Activated naive CD4-positive, alpha-beta T cell treated with anti-CD3 and anti-CD28 coated beads for 36 hours (primary cell): ENCODE results near the gene STK32C. TPM values are rescaled to one million over a fixed set of nuclear protein-coding genes. Genes with fewer than 3 reads are reported as not detected.

ENCODE experiments used
- CTCF ChIA-PET: fragments of 350-600 bp; sonication (Branson Sonifier 250); formaldehyde crosslinking; loops from one replicate; lab custom pipeline; 2021; ENCODE audit warnings: antibody characterized with exemption; lab: Charles Lee
- DNase-seq: peaks from one replicate; pipeline ENCODE4 v3.0.0-alpha.2; 2020
- H3K27ac Mint-ChIP-seq: one replicate; pipeline ENCODE4 v1.8.0; 2021; ENCODE audit warnings: mild to moderate bottlenecking, mixed read lengths
- H3K27me3 Mint-ChIP-seq: one replicate; pipeline ENCODE4 v1.8.0; 2021; ENCODE audit warnings: low read depth, mixed read lengths
- H3K36me3 Mint-ChIP-seq: one replicate; pipeline ENCODE4 v1.8.0; 2021; ENCODE audit warnings: low read depth, mixed read lengths
- H3K4me1 Mint-ChIP-seq: one replicate; pipeline ENCODE4 v1.8.0; 2021; ENCODE audit warnings: low read depth, mixed read lengths
- H3K4me3 Mint-ChIP-seq: one replicate; pipeline ENCODE4 v1.8.0; 2021; ENCODE audit warnings: mild to moderate bottlenecking, moderate library complexity, mixed read lengths
- H3K9me3 Mint-ChIP-seq: one replicate; pipeline ENCODE4 v1.8.0; 2021; ENCODE audit warnings: mixed read lengths
- intact Hi-C: fragments of 100-400 bp; cut with micrococcal nuclease; formaldehyde crosslinking; loops from one replicate; pipeline ENCODE4 v1.15.1; 2023
- total RNA-seq, 2 experiments: library from RNA; stranded (reverse); gene quantifications; one replicate each; pipeline ENCODE4 v1.2.3, GENCODE V29; 2021

STK32C gene
- total RNA-seq, 2 experiments from 2014 or later = 16.5 to 16.6 TPM

DNA sequence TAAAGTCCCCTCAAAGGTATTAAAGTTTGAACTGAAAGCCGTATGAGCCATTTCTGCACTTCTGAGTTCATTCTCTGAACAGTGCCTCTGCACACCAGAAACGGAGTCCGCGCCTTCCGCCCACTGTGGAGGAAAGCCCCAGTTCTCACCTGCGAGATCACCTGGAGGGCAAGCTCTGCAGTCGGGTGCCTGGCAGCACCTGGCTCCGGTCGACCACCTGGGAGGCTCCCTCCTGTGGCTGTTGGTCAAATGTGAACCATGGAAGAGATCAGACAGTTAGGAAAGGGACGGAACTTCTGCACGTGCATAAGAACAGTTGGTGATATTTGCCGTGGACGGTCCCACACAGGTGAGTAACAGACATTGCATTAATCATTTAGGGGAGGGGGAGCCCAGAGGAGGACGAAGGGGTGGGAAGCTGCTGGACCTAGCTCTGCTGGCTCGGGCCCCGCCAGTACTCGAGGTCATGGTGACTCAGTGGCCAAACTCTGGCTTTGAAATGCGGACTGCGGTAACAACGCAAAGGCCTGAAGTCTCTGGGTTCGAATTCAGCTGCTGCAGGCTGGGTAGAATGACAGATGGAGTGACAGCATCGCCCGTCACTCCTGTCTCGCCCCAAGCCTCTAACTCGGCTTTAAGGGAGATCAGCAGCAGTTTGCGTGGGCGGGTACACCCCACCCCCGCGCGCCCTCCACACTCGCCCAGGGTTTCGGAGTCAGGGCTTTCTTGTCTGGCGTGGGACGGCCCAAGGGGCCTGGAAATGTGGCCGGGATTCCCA, 122.7 kb downstream of the STK32C start:
- CTCF ChIA-PET = no interaction called here
- peaks cover 21% of the 10 kb centered on the region for H3K27me3 Mint-ChIP-seq
- peaks cover 13% of the 10 kb centered on the region for H3K4me1 Mint-ChIP-seq
- H3K4me3 Mint-ChIP-seq = no peak overlapping the region
- no peaks in the 10 kb centered on the region for H3K9me3 Mint-ChIP-seq
- no peak for DNase-seq
- intact Hi-C loops = no loop called here
- H3K36me3 Mint-ChIP-seq = no peaks in the 10 kb centered on the region
- H3K27ac Mint-ChIP-seq = no peak overlapping the region

DNA sequence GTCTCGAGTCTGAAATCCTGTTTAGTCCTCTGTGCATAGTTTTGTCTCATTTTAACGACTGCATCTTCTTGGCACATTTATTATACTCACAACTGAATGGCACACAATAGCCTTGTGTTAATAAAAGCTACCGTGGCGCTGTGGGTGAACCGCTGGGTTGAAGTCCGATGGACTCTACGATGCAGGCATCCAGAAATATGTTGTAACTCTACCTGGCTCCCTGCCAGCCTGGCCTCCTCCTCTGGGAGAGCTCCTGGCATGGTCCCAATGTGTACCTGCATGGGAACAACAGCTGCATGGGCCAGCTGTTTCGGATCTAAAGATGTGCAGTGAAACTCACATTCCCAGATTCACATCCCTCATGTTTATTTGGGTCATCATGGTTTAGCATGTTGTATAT, 124.7 kb downstream of the STK32C start:
- no peaks in the 10 kb centered on the region for H3K36me3 Mint-ChIP-seq
- no peaks in the 10 kb centered on the region for H3K9me3 Mint-ChIP-seq
- no peak overlapping the region for H3K27ac Mint-ChIP-seq
- CTCF ChIA-PET = no interaction called here
- DNase-seq = no peak
- H3K27me3 Mint-ChIP-seq = peaks cover 17% of the 10 kb centered on the region
- no peak overlapping the region for H3K4me3 Mint-ChIP-seq
- intact Hi-C loops = no loop called here
- H3K4me1 Mint-ChIP-seq = peaks cover 9% of the 10 kb centered on the region

DNA sequence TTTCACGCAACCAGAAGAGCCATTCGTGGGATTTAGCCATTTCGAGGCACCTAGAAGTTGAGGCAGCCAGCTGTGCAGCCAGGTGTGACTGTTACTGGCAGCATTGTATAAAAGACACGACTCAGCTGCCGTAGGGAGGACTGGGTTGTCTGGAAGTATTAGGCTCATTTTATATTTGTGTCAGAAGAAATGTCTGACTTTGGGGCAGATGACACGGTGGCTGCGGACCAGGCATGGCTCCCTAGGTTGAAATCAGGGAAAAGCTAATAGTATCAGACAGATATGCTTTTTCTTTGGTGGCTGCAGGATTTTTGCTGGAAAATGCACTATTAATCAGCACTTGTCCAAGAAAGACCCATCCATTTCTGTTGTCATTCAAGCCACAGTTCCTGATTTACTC, 125.2 kb downstream of the STK32C start:
- no peak overlapping the region for H3K27ac Mint-ChIP-seq
- peaks cover 17% of the 10 kb centered on the region for H3K27me3 Mint-ChIP-seq
- no peak for DNase-seq
- CTCF ChIA-PET = no interaction called here
- intact Hi-C loops = no loop called here
- no peaks in the 10 kb centered on the region for H3K36me3 Mint-ChIP-seq
- H3K4me3 Mint-ChIP-seq = no peak overlapping the region
- H3K9me3 Mint-ChIP-seq = no peaks in the 10 kb centered on the region
- peaks cover 6% of the 10 kb centered on the region for H3K4me1 Mint-ChIP-seq

DNA sequence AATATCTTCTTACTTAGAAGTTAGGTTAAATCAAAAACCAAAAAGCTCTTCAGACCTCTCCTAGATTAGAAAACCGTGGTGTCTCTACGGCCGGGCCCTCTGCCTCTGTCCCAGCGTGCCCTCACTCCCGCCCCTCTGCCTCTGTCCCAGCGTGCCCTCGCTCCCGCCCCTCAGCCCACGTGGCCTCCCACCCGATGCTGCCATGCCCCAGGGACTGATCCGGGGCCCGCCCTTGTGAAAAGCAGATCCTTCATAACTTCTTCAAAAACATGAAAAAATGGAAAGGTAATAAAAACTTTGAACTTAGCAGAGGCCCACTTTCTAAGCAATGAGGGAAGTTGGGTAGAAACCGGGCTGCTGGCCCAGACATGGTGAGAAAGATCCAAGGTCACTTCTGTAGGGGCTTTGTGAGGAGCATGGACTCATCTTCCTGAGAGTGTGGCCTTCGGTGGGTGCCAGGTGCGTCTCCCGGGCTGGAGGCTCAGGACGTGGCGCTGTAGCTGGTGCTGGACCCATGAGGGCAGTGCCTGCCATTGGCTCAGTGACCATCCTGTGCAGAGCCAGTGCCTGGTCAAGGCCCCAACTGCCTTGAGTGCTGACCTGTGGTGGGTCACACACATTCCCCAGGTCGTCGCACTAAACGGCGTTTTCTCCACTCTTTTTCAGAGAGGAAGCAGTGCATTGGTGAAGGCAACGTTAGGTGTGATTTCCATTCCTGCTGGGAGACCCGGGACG, 125.9 kb downstream of the STK32C start:
- CTCF ChIA-PET = no interaction called here
- peaks cover 6% of the 10 kb centered on the region for H3K4me1 Mint-ChIP-seq
- H3K27me3 Mint-ChIP-seq = peaks cover 24% of the 10 kb centered on the region
- intact Hi-C loops = no loop called here
- H3K9me3 Mint-ChIP-seq = no peaks in the 10 kb centered on the region
- no peak for DNase-seq
- no peak overlapping the region for H3K4me3 Mint-ChIP-seq
- H3K36me3 Mint-ChIP-seq = no peaks in the 10 kb centered on the region
- no peak overlapping the region for H3K27ac Mint-ChIP-seq

DNA sequence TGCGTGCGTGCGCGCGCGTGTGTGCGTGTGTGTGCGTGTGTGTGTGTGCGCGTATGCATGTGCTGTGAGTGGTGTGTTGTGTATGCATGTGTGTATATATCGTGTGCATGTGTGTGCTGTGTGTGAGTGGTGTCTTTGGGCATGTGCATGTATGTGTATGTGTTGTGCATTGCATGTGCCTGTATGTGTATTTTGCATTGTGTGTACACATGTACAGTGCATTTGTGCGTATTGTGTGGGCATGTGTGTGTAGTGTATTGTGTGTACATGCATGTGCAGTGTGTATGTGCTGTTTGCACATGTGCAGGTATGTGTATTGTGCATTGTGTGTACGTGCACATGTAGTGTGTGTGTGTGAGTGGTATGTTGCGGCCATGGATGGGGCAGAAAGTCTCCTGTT, 127.0 kb downstream of the STK32C start:
- H3K4me3 Mint-ChIP-seq = no peak overlapping the region

DNA sequence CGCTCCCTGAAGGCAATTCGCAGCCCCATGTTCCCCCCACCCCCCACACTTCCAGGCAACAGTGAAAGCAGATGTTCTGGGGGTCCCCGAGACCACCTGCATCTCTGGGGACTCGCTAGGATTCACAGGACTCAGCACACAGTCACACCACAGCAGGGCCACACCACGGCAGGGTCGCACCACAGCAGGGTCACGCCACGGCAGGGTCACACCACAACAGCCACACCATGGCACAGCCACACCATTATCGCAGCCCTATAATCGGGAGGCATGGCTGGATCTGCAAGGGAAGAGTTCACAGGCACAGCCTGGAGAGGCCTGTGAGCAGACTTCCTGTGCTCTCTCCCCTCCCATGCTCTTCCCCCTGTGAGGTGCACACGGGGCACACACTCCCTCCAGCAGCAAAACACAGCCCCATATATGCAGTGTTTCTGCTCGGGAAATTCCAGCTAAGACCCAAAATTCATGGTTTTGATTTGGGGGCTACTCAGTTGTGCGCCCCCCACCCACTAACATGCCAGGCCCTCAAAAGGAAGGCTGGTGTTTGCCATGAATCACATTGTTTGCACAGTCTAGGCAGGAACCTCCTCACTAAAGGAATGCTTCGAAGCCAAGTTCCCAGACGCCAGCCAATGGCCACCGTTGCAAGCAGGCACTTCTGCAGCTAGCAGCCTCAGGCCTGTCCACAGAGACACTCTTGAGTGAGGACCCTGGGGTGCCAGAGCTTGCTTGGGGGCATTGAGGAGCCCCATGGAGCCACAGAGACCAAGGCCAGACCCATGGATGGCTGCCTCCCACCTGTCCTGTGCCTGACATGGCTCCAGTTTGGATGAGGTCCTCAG, 128.0 kb downstream of the STK32C start:
- peaks cover 20% of the 10 kb centered on the region for H3K4me1 Mint-ChIP-seq

More for the DNA sequence above, 127.0 kb downstream of the STK32C start:
- Mint-ChIP-seq H3K36me3 (no peaks in the 10 kb centered on the region), H3K4me1 (peaks cover 13% of the 10 kb centered on the region), H3K27ac (no peak overlapping the region), H3K9me3 (no peaks in the 10 kb centered on the region), H3K27me3 (peaks cover 30% of the 10 kb centered on the region)
- no peak for DNase-seq
- intact Hi-C loops = no loop called here
- CTCF ChIA-PET = no interaction called here

DNA sequence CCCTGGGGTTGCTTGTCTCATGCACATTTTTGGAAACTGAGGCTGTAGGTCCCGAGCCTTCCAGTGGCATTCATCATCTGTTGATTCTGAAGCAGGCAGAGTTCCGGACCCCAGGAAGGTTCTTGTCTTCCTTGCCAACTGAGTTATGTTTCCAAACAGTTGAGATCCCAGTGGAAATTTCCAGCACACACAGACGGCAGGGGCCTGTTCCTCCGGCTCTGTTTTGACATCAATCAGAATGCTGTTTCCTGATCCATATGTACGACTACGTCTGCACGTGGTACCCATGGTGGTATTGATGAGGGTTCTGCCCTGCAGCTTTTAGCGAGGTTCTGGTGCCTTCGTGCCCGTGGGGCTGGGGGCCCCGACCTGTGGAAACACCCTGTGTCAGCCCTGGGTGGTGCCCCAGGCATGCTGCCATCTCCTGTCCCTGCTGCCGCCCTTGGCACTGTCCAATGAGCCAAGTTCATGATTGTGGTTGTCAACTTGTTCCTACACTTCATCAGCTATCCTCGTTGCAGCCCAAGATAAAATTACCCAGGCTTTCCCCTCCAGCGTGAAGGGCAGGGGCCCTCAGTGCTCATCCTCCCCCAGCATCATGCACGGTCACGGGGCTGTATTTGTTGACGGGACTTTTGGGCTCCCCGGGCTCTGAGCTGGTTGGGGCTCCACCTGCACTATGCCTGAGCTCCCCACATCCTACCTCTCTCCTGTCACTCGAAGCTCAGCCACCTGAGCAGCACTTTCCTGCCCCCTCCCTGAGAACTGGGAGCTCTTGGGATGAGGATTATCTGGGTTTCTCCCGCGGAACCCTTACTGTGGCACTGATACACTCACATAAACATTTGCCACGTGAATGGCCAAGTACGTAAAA, 128.8 kb downstream of the STK32C start:
- H3K4me3 Mint-ChIP-seq = no peak overlapping the region
- H3K4me1 Mint-ChIP-seq = peaks cover 20% of the 10 kb centered on the region
- intact Hi-C loops = no loop called here
- no peak for DNase-seq
- no peaks in the 10 kb centered on the region for H3K36me3 Mint-ChIP-seq
- H3K27me3 Mint-ChIP-seq = peaks cover 23% of the 10 kb centered on the region
- no peak overlapping the region for H3K27ac Mint-ChIP-seq
- no peaks in the 10 kb centered on the region for H3K9me3 Mint-ChIP-seq
- CTCF ChIA-PET = no interaction called here

More for the DNA sequence above, 128.0 kb downstream of the STK32C start:
- Mint-ChIP-seq H3K36me3 (no peaks in the 10 kb centered on the region), H3K27ac (no peak overlapping the region), H3K9me3 (no peaks in the 10 kb centered on the region), H3K27me3 (peaks cover 25% of the 10 kb centered on the region), H3K4me3 (no peak overlapping the region)
- CTCF ChIA-PET = no interaction called here
- DNase-seq = no peak
- intact Hi-C loops = no loop called here

DNA sequence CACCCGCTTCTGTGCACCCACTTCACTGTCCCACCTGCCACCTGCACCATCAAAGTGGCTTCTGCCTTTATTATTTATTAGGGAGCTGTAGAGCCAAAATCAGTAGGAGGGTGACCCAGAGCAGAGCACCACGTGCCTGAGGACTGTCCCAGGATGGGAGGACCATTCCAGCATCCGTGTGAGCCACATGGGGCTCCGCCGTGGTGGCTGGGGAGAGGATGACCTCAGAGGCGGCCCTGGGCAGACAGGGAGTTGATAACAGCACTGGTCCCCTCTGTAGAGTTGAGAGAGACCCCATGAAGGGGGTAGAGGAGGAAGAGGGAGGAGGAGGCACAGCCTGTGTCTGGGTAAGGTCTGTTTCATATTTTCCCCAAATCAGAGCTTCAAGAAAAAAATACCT, 129.7 kb downstream of the STK32C start:
- H3K4me3 Mint-ChIP-seq = no peak overlapping the region
- DNase-seq = no peak
- intact Hi-C loops = no loop called here
- H3K27ac Mint-ChIP-seq = no peak overlapping the region
- no peaks in the 10 kb centered on the region for H3K9me3 Mint-ChIP-seq
- CTCF ChIA-PET = no interaction called here
- H3K36me3 Mint-ChIP-seq = no peaks in the 10 kb centered on the region
- peaks cover 23% of the 10 kb centered on the region for H3K27me3 Mint-ChIP-seq
- H3K4me1 Mint-ChIP-seq = peaks cover 24% of the 10 kb centered on the region

DNA sequence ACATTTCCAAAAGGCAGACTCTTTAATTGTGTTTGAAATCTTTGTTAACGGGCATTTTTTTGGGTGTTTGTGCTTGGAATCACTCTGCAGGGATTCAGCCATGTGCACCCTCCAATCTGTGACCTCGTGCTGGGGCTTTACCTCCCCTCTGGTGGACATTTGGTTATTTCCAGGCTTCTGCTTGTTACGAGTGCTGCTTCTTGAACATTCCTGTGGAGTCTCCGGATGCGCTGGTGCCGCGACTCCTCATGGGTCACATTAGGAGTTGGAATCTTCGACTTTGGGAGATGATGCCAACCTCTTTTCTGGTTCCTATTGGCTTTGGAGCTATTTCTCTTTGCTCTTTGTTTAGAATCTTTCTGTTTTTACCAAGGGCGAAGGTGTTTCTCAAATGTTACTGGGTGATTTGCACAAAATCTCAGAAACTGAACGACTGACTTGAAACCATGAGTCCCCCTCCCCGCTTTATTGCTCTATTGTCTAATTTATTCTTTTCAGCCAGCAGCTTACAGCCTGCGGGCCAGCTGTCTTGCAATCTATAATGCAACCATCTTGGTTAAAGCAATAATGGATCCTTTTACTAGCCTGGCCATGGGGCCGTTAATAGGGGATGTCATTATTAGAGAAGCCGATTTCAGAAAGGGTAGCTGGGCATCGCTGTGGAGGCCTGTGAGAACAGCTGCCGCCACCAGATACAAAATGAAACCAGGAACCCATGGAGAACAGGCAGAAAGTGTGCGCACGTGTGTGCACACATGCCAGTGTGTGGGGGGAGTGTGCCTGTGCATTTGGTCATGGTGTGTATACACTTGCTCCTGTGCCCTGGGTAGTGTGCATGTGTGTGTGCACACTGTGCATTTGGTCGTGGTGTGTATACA, 130.9 kb downstream of the STK32C start:
- H3K36me3 Mint-ChIP-seq = no peaks in the 10 kb centered on the region
- H3K4me1 Mint-ChIP-seq = peaks cover 24% of the 10 kb centered on the region
- peaks cover 23% of the 10 kb centered on the region for H3K27me3 Mint-ChIP-seq
- no peaks in the 10 kb centered on the region for H3K9me3 Mint-ChIP-seq
- intact Hi-C loops = no loop called here
- CTCF ChIA-PET = no interaction called here
- no peak for DNase-seq
- H3K27ac Mint-ChIP-seq = no peak overlapping the region
- H3K4me3 Mint-ChIP-seq = no peak overlapping the region

DNA sequence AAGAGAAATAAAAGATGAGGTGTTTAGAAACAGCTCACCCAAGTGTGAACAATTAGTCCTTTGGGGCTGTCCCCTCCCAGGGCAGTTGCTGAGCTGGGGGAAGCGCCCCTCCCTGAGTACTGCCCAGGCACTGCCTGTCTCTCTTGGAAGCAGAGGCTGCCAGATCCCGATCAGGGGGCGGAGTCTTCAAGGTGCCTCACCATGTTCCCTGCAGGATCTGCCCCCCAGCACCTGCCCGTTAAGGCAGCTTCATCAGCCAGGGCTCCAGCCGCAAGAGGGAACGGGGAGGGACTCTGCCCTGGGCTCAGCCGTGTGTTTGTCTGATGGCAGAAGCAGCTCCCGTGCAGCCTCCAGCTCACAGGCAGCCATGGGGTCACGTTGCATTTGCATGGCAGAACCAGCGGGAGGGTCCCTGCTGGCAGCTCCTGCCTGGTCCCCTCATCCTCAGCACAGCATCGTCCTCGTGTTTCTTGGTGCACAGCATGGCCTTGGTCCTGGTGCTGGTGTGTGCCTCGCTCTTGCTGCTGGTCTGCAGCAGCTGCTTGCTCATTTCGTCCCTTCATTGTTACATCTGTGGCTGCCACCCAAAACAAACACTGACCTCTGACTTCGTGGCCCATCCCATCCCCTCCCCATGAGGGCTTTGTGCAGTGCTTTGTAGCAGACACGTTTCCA, 131.7 kb downstream of the STK32C start:
- CTCF ChIA-PET = interaction anchor here (1.0 kb wide), 1 partner anchor 75 kb away, joined by 3 read pairs; no protein-coding TSS in a partner anchor
- H3K27ac Mint-ChIP-seq = no peak overlapping the region
- intact Hi-C loops = loop anchor here (1.0 to 2.0 kb wide), 2 partner anchors 14 to 17 kb away; no protein-coding TSS in a partner anchor
- no peak overlapping the region for H3K4me3 Mint-ChIP-seq
- no peaks in the 10 kb centered on the region for H3K36me3 Mint-ChIP-seq
- peaks cover 24% of the 10 kb centered on the region for H3K4me1 Mint-ChIP-seq
- H3K9me3 Mint-ChIP-seq = no peaks in the 10 kb centered on the region
- peak; percentile 74 for DNase-seq
- peaks cover 23% of the 10 kb centered on the region for H3K27me3 Mint-ChIP-seq
